Keratinocyte (primary cell): ENCODE measurements around the gene TMEM229B. TPM values are rescaled to one million over a fixed set of nuclear protein-coding genes. Genes with fewer than 3 reads are reported as not detected.
A peak's percentile ranks its signal among the peaks of the same experiment; 100 is the strongest.

Source experiments
- DNase-seq: peaks from one replicate; pipeline ENCODE4 v3.0.0-alpha.2; 2011; ENCODE audit warnings: low read depth, missing footprints, low spot score
- FAIRE-seq: peaks from 2 replicates; lab custom pipeline; 2011; peaks lifted over from hg19 to GRCh38; lab: Jason Lieb, UNC
- H2AFZ ChIP-seq: 2 replicates; pipeline ENCODE4 v1.6.0; 2012; ENCODE audit warnings: low read length, control low read depth, inconsistent platforms; ENCODE audit not compliant: control insufficient read depth
- H3K27ac ChIP-seq: 2 replicates; pipeline ENCODE4 v1.5.1; 2011; ENCODE audit warnings: low read length; ENCODE audit not compliant: control insufficient read depth, insufficient read depth
- H3K27me3 ChIP-seq: 3 replicates; pipeline ENCODE4 v1.6.0; 2011; ENCODE audit warnings: low read length; ENCODE audit not compliant: control insufficient read depth, insufficient read depth; ENCODE audit errors: extremely low read depth
- H3K36me3 ChIP-seq, 2 experiments: 2 replicates in 1 of 2; 3 replicates in 1 of 2; pipeline ENCODE4 v1.5.1; 2011; ENCODE audit warnings: low read length in 2 of 2, mild to moderate bottlenecking in 1 of 2; ENCODE audit not compliant: control insufficient read depth in 2 of 2, insufficient read depth in 2 of 2; ENCODE audit errors: extremely low read depth in 1 of 2
- H3K4me1 ChIP-seq: 3 replicates; pipeline ENCODE4 v1.5.1; 2011; ENCODE audit warnings: low read length; ENCODE audit not compliant: control insufficient read depth, insufficient read depth; ENCODE audit errors: extremely low read depth
- H3K4me2 ChIP-seq: 3 replicates; pipeline ENCODE4 v1.6.0; 2011; ENCODE audit warnings: low read depth, low read length; ENCODE audit not compliant: control insufficient read depth, insufficient read depth; ENCODE audit errors: extremely low read depth
- H3K4me3 ChIP-seq, 3 experiments: fragments of 200-600 bp in 1 of 3; sonication (generic) in 1 of 3; 2 replicates in 2 of 3; 3 replicates in 1 of 3; pipeline ENCODE4 v1.5.1; 2011 to 2016; ENCODE audit warnings: low read length in 3 of 3, mild to moderate bottlenecking in 3 of 3, control low read depth in 2 of 3, inconsistent platforms in 1 of 3, low read depth in 1 of 3, mixed read lengths in 1 of 3, mixed run types in 1 of 3, moderate library complexity in 1 of 3; ENCODE audit not compliant: control insufficient read depth in 2 of 3, insufficient read depth in 2 of 3; ENCODE audit errors: extremely low read depth in 1 of 3
- H3K79me2 ChIP-seq: 2 replicates; pipeline ENCODE4 v1.6.0; 2012; ENCODE audit warnings: low read length; ENCODE audit not compliant: control insufficient read depth, insufficient read depth
- H3K9ac ChIP-seq: 3 replicates; pipeline ENCODE4 v1.6.0; 2011; ENCODE audit warnings: low read length; ENCODE audit not compliant: control insufficient read depth, insufficient read depth; ENCODE audit errors: extremely low read depth
- H3K9me1 ChIP-seq: 3 replicates; pipeline ENCODE4 v1.6.0; 2011; ENCODE audit warnings: low read length; ENCODE audit not compliant: control insufficient read depth, insufficient read depth; ENCODE audit errors: extremely low read depth
- H3K9me3 ChIP-seq: 2 replicates; pipeline ENCODE4 v1.5.1; 2012; ENCODE audit warnings: low read depth, low read length; ENCODE audit not compliant: control insufficient read depth
- H4K20me1 ChIP-seq: 3 replicates; pipeline ENCODE4 v1.6.0; 2011; ENCODE audit warnings: low read length; ENCODE audit not compliant: control insufficient read depth, insufficient read depth; ENCODE audit errors: extremely low read depth
- EZH2 ChIP-seq: IDR thresholded peaks from one replicate; pipeline ENCODE4 v1.6.1; 2012; ENCODE audit warnings: inconsistent platforms, mild to moderate bottlenecking, low read length, moderate library complexity
- dilution Hi-C: fragments of 300-500 bp; cut with MboI; formaldehyde crosslinking; loops from one replicate; pipeline ENCODE4 v1.7.0; 2020; ENCODE audit warnings: low sequenced_read_pairs; ENCODE audit not compliant: extremely low pct_ligation_motif_present
- polyA plus RNA-seq, 5 experiments: library from polyadenylated mRNA; depleted of rRNA in 3 of 5; stranded (reverse) in 3 of 5; stranded (forward) in 1 of 5; unstranded in 1 of 5; fragments of >200 nt; gene quantifications; 1 replicate in 1 of 5; 2 replicates in 3 of 5; 3 replicates in 1 of 5; pipeline versions ENCODE4 v1.2.1 to v1.2.3, GENCODE V29; 2011 to 2012; ENCODE audit warnings: missing spikeins in 2 of 5, low read depth in 1 of 5, low replicate concordance in 1 of 5
- TF ChIP-seq, protein P1 (sequence below), 3 experiments: IDR thresholded peaks in 1 of 3; conservative IDR thresholded peaks in 1 of 3; optimal IDR thresholded peaks in 1 of 3; 2 replicates in 2 of 3; 3 replicates in 1 of 3; pipeline versions ENCODE3 to v1.5.1; 2011; ENCODE audit warnings: low read length in 3 of 3, mild to moderate bottlenecking in 3 of 3, moderate library complexity in 2 of 3, control low read depth in 1 of 3, inconsistent platforms in 1 of 3; ENCODE audit not compliant: insufficient read depth in 2 of 3; ENCODE audit errors: extremely low read depth in 1 of 3

Gene TMEM229B
- polyA plus RNA-seq, 1 donor (not counting 4 experiments of a cell fraction or from before 2014, with no cell fraction given), result 1.0 TPM

DNA sequence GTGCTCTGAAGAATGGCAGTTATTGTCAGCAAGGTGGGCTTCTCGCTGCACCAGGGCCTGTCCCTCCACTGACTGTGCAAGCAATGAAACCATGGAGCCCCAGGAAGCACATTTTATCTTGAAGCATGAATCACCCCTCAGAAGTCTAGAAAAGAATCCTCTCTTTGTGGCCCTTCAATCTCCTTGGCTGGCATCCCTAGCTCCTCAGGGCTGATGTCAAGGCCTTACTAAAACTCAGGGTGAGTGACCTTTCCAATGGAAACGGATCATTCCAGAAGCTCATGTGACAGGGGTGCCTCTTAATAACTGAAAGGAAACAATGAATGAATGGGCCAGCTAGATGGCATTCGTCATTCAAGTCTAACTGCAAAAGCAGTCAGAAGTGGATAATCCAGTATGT lies 22.3 kb upstream of the TMEM229B start:
- TF ChIP-seq, protein P1, sequence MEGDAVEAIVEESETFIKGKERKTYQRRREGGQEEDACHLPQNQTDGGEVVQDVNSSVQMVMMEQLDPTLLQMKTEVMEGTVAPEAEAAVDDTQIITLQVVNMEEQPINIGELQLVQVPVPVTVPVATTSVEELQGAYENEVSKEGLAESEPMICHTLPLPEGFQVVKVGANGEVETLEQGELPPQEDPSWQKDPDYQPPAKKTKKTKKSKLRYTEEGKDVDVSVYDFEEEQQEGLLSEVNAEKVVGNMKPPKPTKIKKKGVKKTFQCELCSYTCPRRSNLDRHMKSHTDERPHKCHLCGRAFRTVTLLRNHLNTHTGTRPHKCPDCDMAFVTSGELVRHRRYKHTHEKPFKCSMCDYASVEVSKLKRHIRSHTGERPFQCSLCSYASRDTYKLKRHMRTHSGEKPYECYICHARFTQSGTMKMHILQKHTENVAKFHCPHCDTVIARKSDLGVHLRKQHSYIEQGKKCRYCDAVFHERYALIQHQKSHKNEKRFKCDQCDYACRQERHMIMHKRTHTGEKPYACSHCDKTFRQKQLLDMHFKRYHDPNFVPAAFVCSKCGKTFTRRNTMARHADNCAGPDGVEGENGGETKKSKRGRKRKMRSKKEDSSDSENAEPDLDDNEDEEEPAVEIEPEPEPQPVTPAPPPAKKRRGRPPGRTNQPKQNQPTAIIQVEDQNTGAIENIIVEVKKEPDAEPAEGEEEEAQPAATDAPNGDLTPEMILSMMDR (optimal IDR thresholded peaks at IDR 0.05 in 1 of 3, IDR thresholded peaks at IDR 0.05 in 1 of 3, conservative IDR thresholded peaks at IDR 0.05 in 1 of 3; ENCODE audit: extremely low read depth in 1 of 3, insufficient read depth in 2 of 3, low read length in 3 of 3), result no peak
- no peak for TF ChIP-seq EZH2
- peaks cover 13% of the 10 kb centered on the region for H3K4me1 ChIP-seq
- H3K9ac ChIP-seq, result no peak overlapping the region
- H3K27me3 ChIP-seq, result no peaks in the 10 kb centered on the region
- dilution Hi-C loops, result no loop called here
- no peaks in the 10 kb centered on the region for H3K79me2 ChIP-seq
- no peaks in the 10 kb centered on the region for H3K9me1 ChIP-seq
- no peaks in the 10 kb centered on the region for H4K20me1 ChIP-seq
- no peak overlapping the region for H3K4me3 ChIP-seq
- DNase-seq, result no peak
- no peak overlapping the region for H3K27ac ChIP-seq
- H3K4me2 ChIP-seq, result no peak overlapping the region
- no peaks in the 10 kb centered on the region for H3K36me3 ChIP-seq
- FAIRE-seq, result peak; percentile 20
- H2AFZ ChIP-seq, result no peak overlapping the region
- no peaks in the 10 kb centered on the region for H3K9me3 ChIP-seq

DNA sequence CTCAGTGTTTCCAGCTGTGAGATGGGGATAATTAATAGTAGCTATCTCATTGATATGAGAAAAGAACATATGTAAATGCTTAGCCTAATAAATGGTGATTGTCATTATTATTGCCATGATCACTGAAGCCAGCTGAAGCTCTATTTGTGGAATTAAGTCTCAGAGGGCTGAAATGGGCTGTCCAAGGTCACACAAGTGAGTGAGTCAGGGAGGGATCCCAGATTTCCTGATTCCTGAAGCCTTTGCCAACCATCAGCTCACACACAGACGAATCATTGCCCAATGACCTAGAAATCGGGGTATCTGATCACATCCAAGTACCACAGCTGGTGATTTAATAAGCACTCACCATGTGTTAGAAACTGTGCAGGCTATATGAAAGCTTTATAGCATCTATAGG lies 21.6 kb upstream of the TMEM229B start:
- Histone ChIP-seq H3K4me1 (peaks cover 8% of the 10 kb centered on the region), H3K9me1 (no peaks in the 10 kb centered on the region), H4K20me1 (no peaks in the 10 kb centered on the region), H3K79me2 (no peaks in the 10 kb centered on the region), H3K9me3 (no peaks in the 10 kb centered on the region), H3K27me3 (no peaks in the 10 kb centered on the region), H3K9ac (no peak overlapping the region), H2AFZ (no peak overlapping the region), H3K4me3 (no peak overlapping the region), H3K27ac (no peak overlapping the region), H3K4me2 (no peak overlapping the region), H3K36me3 (no peaks in the 10 kb centered on the region)
- DNase-seq (no peak), FAIRE-seq (peak; percentile 71)
- dilution Hi-C loops, result no loop called here
- TF ChIP-seq, protein P1 (optimal IDR thresholded peaks at IDR 0.05 in 1 of 3, IDR thresholded peaks at IDR 0.05 in 1 of 3, conservative IDR thresholded peaks at IDR 0.05 in 1 of 3; ENCODE audit: extremely low read depth in 1 of 3, insufficient read depth in 2 of 3, low read length in 3 of 3), result no peak
- TF ChIP-seq EZH2, result no peak
